Ureter (tissue), 1 donor: ENCODE data around the gene CELF5. TPM values are rescaled to one million over a fixed set of nuclear protein-coding genes. Genes with fewer than 3 reads are reported as not detected.
"Not testable (repeated sequence)": the region's sequence is repeated elsewhere in the genome, so short reads cannot be mapped to it uniquely, and the experiment has no call there.

Experiments used
- DNase-seq: peaks from one replicate; pipeline ENCODE4 v3.0.0-alpha.2; 2020; ENCODE audit warnings: low spot score
- total RNA-seq: library from RNA; stranded (reverse); gene quantifications from one replicate; pipeline ENCODE4 v1.2.4, GENCODE V29; 2023
- donor health status: DM: yes; HTN: yes; CAD: no.

Gene CELF5
- total RNA-seq, 1 donor from 2014 or later = 0.62 TPM

DNA sequence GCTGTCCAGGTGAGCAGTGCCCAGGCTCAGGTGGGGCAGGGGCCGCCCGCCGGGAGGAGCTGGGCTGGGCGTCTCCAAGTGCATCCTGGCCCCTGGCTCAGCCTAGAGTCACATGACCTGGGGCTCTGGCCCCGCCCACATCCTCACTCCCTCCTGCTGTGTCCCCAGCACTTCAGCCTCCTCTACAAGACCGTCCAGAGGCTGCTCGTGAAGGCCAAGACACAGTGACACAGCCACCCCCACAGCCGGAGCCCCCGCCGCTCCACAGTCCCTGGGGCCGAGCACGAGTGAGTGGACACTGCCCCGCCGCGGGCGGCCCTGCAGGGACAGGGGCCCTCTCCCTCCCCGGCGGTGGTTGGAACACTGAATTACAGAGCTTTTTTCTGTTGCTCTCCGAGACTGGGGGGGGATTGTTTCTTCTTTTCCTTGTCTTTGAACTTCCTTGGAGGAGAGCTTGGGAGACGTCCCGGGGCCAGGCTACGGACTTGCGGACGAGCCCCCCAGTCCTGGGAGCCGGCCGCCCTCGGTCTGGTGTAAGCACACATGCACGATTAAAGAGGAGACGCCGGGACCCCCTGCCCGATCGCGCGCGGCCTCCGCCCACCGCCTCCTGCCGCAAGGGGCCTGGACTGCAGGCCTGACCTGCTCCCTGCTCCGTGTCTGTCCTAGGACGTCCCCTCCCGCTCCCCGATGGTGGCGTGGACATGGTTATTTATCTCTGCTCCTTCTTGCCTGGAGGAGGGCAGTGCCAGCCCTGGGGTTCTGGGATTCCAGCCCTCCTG lies 16.8 kb upstream of the CELF5 start:
- DNase-seq = peak; percentile 40

DNA sequence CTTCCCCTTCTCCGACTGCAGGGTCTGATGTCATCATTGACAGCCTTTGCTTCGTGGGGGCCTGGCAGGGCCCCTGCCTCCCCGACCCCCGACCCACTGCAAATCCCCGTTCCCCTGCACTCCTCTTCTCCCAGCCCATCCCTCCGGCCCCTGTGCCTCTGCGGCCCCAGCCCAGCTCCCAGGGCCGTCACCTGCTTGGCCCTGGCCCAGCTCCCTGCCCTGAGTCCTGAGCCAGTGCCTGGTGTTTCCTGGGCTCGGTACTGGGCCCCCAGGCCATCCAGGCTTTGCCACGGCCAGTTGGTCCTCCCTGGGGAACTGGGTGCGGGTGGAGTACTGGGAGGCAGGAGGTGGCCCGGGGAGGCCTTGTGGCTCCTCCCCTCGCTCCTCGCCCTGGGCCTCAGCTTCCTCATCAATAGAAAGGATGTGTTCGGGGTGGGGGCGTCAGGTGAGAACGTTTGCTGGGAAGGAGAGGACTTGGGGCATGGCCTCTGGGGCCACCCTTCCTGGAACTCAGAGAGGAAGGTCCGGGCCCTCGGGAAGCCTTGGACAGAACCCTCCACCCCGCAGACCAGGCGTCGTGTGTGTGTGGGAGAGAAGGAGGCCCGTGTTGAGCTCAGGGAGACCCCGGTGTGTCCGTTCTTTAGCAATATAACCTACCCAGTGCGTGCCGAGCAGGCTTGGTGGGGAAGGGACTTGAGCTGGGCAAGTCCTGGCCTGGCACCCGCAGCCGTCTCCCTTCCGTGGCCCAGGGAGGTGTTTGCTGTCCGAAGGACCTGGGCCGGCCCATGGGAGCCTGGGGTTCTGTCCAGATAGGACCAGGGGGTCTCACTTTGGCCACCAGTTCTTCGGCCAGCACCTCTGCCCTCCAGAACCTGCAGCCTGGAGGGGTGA lies 15.9 kb upstream of the CELF5 start:
- DNase-seq = peak; percentile 35

DNA sequence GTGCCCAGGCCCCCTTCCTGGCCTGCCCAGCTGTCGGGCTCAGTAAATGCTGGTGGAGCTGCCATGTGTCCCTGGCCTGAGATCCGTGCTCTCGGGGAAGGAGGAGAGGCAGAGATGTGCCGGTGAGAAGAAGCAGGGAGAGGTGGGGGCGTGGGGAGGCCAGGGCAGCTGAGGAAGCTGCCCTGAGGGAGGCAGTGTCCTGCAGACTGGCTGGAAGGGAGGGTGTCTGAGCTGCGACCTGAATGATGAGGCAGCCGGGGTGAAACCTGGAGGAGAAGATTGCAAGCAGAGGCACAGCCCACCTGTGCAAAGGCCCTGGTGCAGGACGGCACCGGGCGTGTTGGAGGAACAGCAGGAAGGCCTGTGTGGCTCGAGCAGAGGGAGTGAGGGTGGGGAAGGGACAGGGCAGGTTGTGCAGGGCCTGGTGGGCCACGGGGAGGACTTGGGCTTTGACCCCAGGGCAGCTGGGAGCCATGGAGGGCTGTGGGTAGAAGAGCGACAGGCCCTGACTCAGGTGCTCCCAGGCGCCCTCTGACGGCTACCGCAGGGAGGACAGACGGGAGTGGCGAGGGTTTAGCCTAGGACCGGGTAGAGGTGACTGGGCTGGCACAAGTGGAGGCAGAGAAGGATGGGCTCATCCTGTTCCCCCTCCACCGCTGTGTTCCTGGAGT lies 14.0 kb upstream of the CELF5 start:
- no peak for DNase-seq

DNA sequence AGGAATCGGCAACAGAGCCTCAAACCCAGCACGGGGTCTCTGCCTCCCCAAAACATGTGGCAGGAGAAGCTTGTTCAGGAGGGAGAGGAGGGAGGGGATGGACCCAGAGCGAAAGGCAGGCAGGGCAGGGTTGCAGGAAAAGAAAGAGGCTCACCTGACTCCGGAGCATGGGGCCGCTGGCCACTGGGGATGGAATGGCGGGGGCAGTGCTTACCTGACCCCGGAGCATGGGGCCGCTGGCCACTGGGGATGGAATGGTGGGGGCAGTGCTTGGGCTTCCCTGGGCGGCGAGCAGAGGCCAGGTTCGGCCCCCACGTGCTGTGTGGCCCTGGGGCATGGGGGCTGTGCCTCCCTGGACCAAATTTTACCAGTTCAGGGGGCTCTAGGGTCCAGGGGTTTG lies 13.3 kb upstream of the CELF5 start:
- no peak for DNase-seq

DNA sequence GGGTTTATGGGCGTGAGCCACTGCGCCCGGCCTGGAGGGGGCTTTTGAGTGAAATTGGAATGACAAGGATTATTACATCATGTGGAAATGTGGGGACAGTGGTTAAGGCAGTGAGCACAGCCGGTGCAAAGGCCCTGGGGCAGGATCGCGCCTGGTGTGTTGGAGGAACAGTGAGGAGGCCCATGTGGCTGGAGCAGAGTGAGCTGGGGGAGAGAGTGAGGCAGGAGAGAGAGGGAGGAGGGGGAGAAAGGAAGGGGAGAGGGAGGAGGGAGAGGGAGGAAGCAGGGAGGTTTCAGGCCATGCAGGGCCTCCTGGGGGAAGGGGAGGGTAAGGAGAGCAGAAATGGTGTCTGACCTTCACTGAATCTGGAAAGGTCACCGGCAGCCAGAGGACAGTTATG lies 11.3 kb upstream of the CELF5 start:
- DNase-seq = no peak

DNA sequence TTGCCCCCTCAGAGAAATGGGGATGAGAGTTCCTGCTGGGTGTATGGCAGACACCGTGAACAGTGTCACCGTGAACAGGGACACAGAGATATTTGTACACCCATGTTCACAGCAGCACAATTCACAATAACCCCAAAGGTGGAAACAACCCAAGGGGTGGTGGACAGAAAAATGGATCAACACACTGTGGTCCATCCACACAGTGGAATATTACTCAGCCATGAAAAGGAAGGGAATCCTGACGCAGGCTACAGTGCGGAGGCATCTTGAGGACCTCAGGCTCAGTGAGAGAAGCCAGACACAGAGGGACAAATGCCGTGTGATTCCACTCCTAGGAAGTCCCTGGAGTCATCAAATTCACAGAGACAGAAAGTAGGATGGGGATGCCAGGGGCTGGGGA lies 7.6 kb upstream of the CELF5 start:
- no peak for DNase-seq

DNA sequence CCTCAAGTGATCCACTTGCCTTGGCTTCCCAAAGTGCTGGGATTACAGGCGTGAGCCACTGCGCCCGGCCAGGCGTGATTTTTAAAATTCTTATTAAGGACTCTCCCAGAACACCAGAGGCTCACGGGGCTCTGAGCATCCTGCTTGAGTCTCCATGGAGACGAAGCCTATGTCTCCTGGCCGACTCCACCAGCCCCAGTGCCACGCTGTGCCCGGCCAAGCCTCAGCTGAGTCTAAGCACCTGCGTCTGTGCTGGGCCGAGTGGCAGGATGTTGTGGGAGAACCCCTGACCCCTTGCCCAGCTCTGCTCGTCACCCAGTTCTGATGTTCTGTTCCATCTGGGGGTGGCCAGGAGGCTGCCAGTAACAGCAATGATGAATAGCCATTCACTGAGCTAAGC lies 3.9 kb upstream of the CELF5 start:
- no peak for DNase-seq

DNA sequence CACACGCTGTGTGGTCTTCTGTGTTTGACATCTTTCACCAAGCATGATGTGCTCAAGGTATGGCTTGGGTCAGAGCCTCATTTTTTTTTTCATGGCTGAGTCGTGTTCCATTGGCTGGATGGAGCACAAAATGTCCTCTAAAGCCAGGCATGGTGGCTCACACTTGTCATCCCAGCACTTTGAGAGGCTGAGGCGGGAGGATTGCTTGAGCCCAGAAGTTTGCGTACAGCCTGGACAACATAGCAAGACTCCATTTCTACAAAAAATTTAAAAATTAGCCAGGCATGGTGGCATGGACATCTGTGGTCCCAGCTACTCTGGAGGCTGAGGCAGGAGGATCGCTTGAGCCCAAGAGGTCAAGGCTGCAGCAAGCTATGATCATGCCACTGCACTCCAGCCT lies 2.9 kb upstream of the CELF5 start:
- not testable (repeated sequence) for DNase-seq

DNA sequence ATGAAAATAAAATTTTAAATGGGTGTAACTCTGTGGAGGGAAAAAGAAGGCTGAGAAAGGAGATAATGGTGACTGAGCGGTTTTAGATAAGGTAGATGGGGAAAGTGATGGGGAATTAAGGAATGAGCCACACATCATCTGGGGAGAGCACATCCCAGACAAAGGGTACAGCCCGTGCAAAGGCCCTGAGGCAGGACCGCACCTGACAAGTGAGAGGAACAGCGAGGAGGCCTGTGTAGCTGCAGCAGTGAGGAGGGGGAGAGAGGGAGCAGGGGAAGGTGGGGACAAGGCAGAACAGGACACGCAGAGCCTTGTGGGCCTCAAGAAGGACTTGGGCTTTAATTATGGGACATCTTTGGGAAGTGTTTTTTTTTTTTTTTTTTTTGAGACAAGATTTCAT lies 1.8 kb upstream of the CELF5 start:
- no peak for DNase-seq

DNA sequence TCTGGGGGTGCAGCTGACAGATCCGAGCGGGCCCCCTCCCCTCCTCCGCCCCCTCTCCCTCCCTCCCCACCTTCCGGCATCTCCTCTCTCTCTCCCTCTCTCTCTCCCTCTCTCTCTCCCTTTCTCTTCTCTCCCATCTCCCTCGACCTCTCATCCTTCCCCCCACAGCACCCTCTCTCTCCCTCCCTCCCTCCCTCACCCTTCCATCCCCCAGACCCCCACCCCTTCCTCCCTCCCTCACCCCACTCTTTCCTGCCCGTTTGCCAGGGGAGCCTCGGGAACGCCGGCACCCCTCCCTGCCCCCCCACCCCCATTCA lies 666 bp downstream of the CELF5 start:
- no peak for DNase-seq

DNA sequence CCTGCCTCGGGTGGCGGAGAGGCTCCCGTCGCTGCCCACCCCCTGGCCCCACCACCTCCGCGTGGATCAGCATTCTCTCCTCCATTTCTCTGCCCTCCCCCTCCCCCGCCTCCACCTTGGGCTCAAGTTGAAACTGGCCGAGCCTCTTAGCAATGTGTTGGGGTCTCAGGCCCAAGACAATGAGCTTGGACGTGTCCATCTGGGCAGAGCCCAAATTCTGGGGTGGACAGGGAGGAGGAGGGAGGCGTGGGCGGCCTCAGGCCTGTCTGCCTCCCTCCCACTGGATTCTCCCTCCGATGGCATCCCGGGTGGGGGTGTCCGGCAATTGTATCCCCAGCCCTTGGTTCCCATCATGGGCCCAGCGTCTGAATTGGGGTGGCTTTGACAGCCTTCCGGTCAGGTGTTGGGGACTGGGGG lies 1.2 kb downstream of the CELF5 start:
- no peak for DNase-seq

DNA sequence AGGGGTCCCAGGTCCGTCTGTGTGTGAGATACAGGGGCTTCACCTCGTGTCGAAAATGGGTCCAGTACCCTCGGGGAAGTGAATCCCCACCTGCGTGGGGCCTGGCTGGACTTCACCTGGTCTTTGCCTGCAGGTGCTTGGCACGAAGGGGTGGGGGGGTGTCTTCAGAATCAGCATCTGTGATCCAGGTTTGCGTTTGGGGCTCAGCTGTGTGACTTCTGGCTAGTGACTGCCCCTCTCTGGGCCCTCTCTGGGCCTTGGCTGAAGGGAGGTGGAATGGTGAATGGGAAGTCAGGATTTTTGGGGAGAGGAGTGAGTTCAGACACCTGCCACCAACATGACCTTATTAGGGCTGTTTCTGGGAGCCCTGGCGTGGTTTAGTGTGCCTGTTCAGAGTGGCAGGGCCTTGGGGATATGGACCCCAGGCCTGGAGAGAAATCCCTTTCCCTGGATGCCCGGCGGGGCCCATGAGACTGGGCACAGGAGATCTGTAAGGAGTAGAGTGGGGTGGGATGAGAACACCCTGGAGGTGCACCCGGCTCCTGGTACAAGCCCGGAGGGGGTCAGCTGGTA lies 2.7 kb downstream of the CELF5 start:
- DNase-seq = no peak

DNA sequence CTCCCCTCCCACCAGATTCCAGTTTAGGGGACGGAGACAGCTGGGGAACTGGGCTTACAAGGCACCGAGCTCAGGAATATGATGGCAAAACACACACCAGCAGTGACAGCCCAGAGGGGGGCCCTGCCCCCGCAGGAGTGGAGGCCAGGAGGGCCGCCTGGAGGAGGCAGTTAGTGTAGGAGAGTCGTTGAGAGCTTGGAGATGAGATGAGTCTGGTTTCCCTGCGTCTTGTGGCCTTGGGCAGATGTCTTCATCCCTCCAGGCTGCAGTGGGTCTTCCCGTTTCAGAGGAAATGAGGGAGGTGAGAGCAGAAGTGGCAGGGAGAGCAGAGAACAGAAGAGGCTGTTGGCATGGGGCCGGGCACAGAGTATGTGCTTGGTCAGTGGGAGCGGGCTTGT lies 4.9 kb downstream of the CELF5 start:
- DNase-seq = no peak

DNA sequence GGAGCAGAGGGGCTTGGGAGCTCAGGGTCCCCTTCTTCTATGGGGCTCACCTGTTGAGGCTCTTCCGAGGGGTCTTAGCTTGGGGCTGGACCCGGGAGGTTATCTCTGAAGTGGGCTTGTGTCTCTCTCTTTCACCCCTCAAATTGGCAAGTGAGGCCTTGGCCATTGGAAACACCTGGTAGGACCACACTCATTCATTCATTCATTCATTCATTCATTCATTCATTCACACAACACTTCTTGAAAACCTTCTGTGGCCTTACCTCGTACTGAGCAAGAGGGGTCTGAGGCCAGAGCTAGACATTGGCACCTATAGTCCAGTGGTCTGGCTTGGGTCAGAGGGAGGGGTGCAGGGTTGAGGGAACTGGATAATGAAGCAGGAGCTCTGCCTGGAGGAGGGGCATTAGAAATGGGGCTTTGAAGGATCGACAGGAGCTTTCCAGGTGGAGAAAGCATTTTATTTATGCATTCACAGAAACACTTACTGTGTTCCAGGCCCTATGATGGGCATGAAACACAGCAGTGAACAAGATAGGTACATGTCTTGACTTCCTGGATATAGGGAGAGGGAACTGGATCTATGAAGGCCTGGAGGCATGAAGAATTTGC lies 5.5 kb downstream of the CELF5 start:
- no peak for DNase-seq

DNA sequence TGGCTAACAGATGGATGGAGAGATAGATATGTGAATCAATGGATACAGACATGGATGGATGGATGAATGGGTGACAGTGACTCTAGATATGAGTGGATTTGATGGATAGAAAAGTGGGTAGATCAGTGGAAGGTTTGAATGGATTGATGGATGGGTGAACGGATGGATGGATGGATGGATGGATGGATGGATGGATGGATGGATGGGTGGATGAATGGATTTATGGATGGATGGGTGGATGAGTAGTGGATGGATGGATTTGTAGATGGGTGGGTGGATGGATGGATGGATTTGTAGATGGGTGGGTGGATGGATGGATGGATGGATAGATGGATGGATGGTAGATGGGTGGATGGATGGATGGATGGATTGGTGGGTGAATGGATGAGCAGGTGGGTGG lies 6.8 kb downstream of the CELF5 start:
- no peak for DNase-seq

DNA sequence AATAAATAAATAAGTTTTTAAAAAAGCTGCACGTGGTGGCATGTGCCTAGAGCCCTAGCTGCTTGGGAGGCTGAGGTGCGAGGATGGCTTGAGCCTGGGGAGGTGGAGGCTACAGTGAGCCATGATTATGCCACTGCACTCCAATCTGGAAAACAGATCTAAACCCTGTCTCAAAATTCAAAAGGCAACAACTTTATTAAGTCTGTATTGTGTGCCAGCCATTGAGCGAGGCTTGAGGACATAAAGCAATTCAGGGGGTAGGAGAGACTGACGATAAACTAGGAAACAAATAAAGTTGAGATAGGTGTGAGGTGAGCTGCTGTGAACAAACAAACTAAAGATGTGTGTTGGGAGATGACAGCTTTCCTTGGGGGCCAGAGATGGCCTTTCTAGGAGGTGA lies 8.7 kb downstream of the CELF5 start:
- DNase-seq = no peak

DNA sequence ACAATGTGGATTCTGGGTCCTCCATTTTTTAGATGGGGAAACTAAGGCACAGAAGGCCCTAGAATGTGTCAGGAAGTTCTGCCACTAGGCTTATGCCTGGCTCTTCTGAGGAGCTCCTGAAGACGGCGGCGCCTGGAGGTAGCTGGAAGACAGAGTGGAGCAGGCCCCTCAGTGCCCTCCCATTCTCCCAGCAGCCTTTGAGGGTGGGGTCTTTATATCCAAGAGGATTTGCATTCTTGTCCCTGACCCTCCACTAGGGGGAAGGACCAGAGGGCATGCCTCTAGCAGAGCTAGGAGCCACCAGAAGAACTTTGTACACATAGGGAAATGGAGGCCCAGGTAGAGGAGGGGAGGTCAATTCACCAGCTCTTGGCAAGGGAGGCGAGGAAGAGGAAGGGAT lies 9.4 kb downstream of the CELF5 start:
- no peak for DNase-seq

DNA sequence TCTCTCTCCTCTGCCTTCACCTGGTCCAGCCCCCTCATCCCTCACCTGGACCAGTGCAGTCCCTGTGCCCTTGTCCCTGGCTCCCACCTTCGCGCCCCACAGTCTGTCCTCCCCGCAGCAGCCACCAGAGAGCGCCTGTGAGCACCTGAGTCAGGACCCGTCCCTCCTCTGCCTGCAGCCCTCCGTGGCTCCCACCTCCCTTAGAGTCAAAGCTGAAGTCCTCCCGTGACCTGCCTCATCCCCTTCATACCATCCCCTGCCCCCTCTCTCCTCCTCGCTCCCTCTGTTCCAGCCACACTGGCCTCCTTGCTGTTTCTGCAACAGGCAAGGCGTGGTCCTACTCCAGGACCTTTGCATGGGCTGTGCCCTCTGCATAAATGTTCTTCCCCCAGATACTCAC lies 10.3 kb downstream of the CELF5 start:
- DNase-seq = no peak

DNA sequence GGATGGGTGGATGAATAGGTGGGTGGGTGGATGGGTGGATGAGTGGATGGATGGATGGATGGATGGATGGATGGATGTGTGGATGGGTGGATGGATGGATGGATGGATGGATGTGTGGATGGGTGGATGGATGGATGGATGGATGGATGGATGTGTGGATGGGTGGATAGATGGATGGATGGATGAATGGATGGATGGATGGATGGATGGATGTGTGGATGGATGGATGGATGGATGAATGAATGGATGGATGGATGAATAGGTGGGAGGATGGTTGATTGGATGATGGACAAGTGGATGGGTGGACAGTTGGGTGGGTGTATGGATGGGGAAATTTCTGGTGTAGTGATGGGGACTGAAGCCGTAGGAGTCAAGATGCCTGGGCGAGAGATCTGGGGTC lies 11.1 kb downstream of the CELF5 start:
- DNase-seq = not testable (repeated sequence)

DNA sequence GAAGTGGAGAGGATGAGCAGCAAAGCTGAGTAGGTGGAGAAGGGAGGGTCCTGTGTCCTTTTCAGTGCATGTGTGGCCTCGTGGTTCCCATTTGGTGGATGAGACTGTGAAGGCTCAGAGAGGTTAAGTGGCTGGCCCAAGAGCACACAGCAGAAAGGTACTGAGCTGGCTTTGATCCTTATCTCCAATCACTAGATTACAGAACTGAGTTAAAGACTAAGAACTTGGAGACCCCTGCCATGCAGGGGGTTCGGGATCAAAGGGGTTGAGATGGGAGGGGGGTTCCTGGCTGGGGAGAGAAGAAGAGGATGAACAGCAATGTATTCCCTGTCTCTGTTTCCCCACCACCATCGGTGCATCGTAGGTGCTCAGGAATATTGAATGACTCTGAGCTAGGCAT lies 11.8 kb downstream of the CELF5 start:
- no peak for DNase-seq

DNA sequence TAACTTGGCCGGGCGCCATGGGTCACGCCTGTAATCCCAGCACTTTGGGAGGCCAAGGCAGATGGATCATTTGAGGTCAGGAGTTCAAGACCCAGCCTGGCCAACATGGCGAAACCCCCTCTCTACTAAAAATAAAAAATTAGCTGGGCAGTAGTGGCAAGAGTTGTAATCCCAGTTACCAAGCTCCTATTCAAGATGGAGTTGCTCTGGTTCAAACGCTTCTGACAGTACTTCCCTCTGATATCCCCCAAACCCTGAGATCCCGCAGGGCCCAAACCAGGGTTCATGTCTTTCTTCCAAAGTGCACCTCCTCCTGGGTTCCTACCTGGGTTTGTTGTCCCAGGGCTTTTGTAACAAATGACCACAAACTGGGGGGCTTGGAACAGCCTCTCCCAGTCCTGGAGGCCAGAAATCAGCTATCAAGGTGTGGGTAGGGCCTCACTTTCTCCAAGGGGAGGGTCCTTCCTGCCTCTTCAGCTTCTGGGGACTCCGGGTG lies 13.7 kb downstream of the CELF5 start:
- no peak for DNase-seq

DNA sequence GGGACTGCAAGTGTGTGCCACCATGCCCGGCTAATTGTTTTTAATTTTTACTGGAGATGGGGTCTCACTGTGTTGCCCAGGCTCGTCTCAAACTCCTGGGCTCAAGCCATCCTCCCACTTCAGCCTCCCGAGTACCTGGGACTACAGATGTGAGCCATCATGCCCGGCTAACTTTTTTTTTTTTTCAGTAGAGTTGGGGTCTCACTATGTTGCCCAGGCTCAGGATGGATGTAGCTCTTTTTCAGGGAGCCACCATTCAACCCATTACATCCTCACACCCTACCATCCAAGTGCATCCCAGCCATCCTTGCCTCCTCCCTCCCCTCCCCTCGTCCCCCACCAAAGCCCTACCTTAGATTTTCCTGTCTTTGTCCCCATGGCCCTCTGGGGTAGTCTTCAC lies 14.9 kb downstream of the CELF5 start:
- no peak for DNase-seq
